ENCODE results near the gene PTGER1.
"Not testable (repeated sequence)": the region's sequence is repeated elsewhere in the genome, so short reads cannot be mapped to it uniquely, and the experiment has no call there.

Gene PTGER1

GRCh38 chr19:14475251-14476073, at the start of gene PTGER1:
PTGER1 (minus strand) TSS chr19:14475354; CDS start chr19:14474320, 1,034 bp downstream.
- no peak for DNase-seq

- DNase-seq: no peak
These were observed 45.4 kb upstream of the PTGER1 start for GRCh38 chr19:14520543-14520942.

- DNase-seq: no peak
These were observed 44.8 kb upstream of the PTGER1 start for GRCh38 chr19:14519860-14520407.

- no peak for DNase-seq
These were observed 44.2 kb upstream of the PTGER1 start for GRCh38 chr19:14519245-14519859.

GRCh38 chr19:14517840-14518505, 42.8 kb upstream of the PTGER1 start, which contains the start of gene DNAJB1:
DNAJB1 (minus strand) TSS chr19:14518397; CDS start chr19:14518349, 48 bp downstream.
- DNase-seq: peak; percentile 59

GRCh38 chr19:14517446-14517839, 42.3 kb upstream of the PTGER1 start:
- no peak for DNase-seq

GRCh38 chr19:14516746-14517438, 41.7 kb upstream of the PTGER1 start:
- no peak for DNase-seq

- DNase-seq: no peak
These were observed 40.9 kb upstream of the PTGER1 start for GRCh38 chr19:14516048-14516534.

- DNase-seq: no peak
These were observed 40.4 kb upstream of the PTGER1 start for GRCh38 chr19:14515501-14516047.

GRCh38 chr19:14514215-14514863, 39.2 kb upstream of the PTGER1 start:
- no peak for DNase-seq

GRCh38 chr19:14512406-14512961, 37.3 kb upstream of the PTGER1 start:
- no peak for DNase-seq

- DNase-seq: no peak
These were observed 36.1 kb upstream of the PTGER1 start for GRCh38 chr19:14511229-14511593.

- no peak for DNase-seq
These were observed 35.4 kb upstream of the PTGER1 start for GRCh38 chr19:14510311-14511228.

GRCh38 chr19:14507704-14508542, 32.8 kb upstream of the PTGER1 start:
- DNase-seq: no peak

GRCh38 chr19:14505488-14506239, 30.5 kb upstream of the PTGER1 start:
- DNase-seq: peak; percentile 52

GRCh38 chr19:14504575-14504974, 29.4 kb upstream of the PTGER1 start:
- DNase-seq: not testable (repeated sequence)

- no peak for DNase-seq
These were observed 28.1 kb upstream of the PTGER1 start for GRCh38 chr19:14503285-14503684.

GRCh38 chr19:14502334-14503092, 27.4 kb upstream of the PTGER1 start:
- no peak for DNase-seq

Measured in activated effector memory CD4-positive, alpha-beta T cell treated with Interleukin-2 at 50 U/mL for 16 hours (primary cell).